UCSD-AML1 (cell line): ENCODE measurements around the gene GIMAP7.

Source experiments
- DNase-seq: peaks from one replicate; lab custom pipeline; 2025; ENCODE audit not compliant: unreplicated experiment; lab: John Stamatoyannopoulos, UW

The GIMAP7 gene

DNA sequence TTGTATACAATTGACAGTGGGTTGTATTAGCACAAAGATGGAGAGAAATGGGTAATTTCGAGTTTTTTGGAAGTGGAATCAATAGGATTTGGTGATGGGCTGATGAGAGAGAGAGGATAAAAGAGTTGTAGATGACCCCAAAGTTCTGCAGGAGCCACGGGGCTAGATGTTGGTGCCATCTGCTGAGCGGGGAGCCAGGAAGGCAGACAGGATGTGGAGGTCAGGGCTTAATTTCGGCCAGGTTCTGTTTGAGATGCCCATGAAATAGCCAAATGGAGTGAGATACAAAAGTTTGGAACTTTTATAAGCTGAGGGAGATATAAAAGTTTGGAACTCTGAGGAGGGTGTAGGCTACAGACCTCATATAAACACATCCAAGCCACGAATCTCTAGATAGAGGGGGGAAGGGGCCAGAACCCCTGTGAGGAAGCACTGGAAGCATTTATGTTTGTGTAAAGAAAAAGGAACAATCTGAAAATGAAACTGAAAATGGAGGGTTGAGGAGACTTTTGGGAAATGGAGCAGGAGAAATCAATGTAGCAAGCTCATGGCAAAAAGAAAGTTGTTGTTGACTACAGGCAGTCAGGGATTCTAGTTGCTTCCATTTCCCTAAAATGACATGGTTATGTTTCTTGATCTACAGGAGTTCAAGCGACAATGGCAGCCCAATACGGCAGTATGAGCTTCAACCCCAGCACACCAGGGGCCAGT lies 54.7 kb downstream of the GIMAP7 start:
- DNase-seq: no peak
